Astrocyte (in vitro differentiated cells and primary cell): Measurements from ENCODE around the gene TTC27. TPM values are rescaled to one million over a fixed set of nuclear protein-coding genes. Genes with fewer than 3 reads are reported as not detected.

Source experiments
- DNase-seq: peaks from one replicate; pipeline ENCODE4 v3.0.0-alpha.2; 2010; ENCODE audit warnings: low read depth
- FAIRE-seq: peaks from 2 replicates; lab custom pipeline; 2011; peaks lifted over from hg19 to GRCh38; lab: Jason Lieb, UNC
- H2AFZ ChIP-seq: 2 replicates; pipeline ENCODE4 v1.6.0; 2012; ENCODE audit warnings: low read depth, low read length, inconsistent platforms
- H3K27ac ChIP-seq: 2 replicates; pipeline ENCODE4 v1.5.1; 2011; ENCODE audit warnings: low read depth, low read length, inconsistent platforms
- H3K27me3 ChIP-seq: 2 replicates; pipeline ENCODE4 v1.6.0; 2011; ENCODE audit warnings: low read length, inconsistent platforms; ENCODE audit not compliant: insufficient read depth
- H3K36me3 ChIP-seq: 2 replicates; pipeline ENCODE4 v1.5.1; 2011; ENCODE audit warnings: low read length, inconsistent platforms; ENCODE audit not compliant: insufficient read depth
- H3K4me1 ChIP-seq: 2 replicates; pipeline ENCODE4 v1.5.1; 2011; ENCODE audit warnings: low read length, inconsistent platforms; ENCODE audit not compliant: insufficient read depth
- H3K4me2 ChIP-seq: 2 replicates; pipeline ENCODE4 v1.6.0; 2012; ENCODE audit warnings: low read length, inconsistent platforms
- H3K4me3 ChIP-seq: 2 replicates; pipeline ENCODE4 v1.5.1; 2011; ENCODE audit warnings: low read depth, mild to moderate bottlenecking, low read length, inconsistent platforms; ENCODE audit not compliant: insufficient read depth
- H3K79me2 ChIP-seq: 2 replicates; pipeline ENCODE4 v1.6.0; 2012; ENCODE audit warnings: mild to moderate bottlenecking, low read length, inconsistent platforms; ENCODE audit not compliant: insufficient read depth
- H3K9ac ChIP-seq: 2 replicates; pipeline ENCODE4 v1.6.0; 2012; ENCODE audit warnings: mild to moderate bottlenecking, low read length, inconsistent platforms
- H3K9me3 ChIP-seq: 2 replicates; pipeline ENCODE4 v1.5.1; 2012; ENCODE audit warnings: low read depth, mild to moderate bottlenecking, low read length, inconsistent platforms; ENCODE audit not compliant: insufficient read depth
- H4K20me1 ChIP-seq: 2 replicates; pipeline ENCODE4 v1.6.0; 2012; ENCODE audit warnings: low read length, inconsistent platforms; ENCODE audit not compliant: insufficient read depth
- H3K27ac Mint-ChIP-seq: one replicate; pipeline ENCODE4 v1.8.0; 2021; ENCODE audit warnings: mild to moderate bottlenecking, mixed read lengths; ENCODE audit not compliant: unreplicated experiment
- H3K27me3 Mint-ChIP-seq: one replicate; pipeline ENCODE4 v1.8.0; 2021; ENCODE audit warnings: low read depth, mixed read lengths; ENCODE audit not compliant: unreplicated experiment
- H3K36me3 Mint-ChIP-seq: one replicate; pipeline ENCODE4 v1.8.0; 2021; ENCODE audit warnings: low read depth, mixed read lengths; ENCODE audit not compliant: unreplicated experiment
- H3K4me1 Mint-ChIP-seq: one replicate; pipeline ENCODE4 v1.8.0; 2021; ENCODE audit warnings: low read depth, mixed read lengths; ENCODE audit not compliant: unreplicated experiment
- H3K4me3 Mint-ChIP-seq: one replicate; pipeline ENCODE4 v1.8.0; 2021; ENCODE audit warnings: mild to moderate bottlenecking, moderate library complexity, mixed read lengths; ENCODE audit not compliant: unreplicated experiment
- H3K9me3 Mint-ChIP-seq: one replicate; pipeline ENCODE4 v1.8.0; 2021; ENCODE audit warnings: mild to moderate bottlenecking, mixed read lengths; ENCODE audit not compliant: unreplicated experiment
- EZH2 ChIP-seq: IDR thresholded peaks from 2 replicates; pipeline ENCODE4 v1.6.1; 2012; ENCODE audit warnings: mild to moderate bottlenecking, low read length, inconsistent platforms; ENCODE audit not compliant: insufficient read depth
- total RNA-seq: library from RNA; stranded (reverse); gene quantifications from 2 replicates; pipeline ENCODE4 v1.2.1, GENCODE V29; 2021
- TF ChIP-seq, protein P1 (sequence below): IDR thresholded peaks from 2 replicates; pipeline ENCODE4 v1.5.1; 2011; ENCODE audit warnings: low read depth, mild to moderate bottlenecking, inconsistent platforms, low read length, moderate library complexity; ENCODE audit not compliant: insufficient read depth

Gene TTC27
- total RNA-seq, 1 donor from 2014 or later, result 25.1 TPM

DNA sequence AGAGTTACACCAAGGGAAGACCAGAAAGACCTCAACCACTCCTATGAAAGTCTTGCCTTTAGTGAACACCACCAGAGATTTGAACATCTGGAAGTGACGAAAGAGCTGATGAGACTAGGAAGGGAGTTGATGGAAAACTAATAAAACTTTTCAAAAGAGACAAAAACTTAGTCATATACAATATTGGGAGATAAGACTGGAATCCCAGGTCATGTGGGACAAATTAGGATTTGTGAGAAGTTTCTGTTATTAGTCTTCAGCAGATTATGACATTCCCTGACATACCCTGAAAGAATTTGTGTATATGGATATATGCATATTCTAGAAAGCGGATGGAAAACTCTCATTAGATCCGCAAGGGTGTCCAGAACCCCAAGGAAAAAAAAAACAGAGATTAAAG lies 173.9 kb downstream of the TTC27 start:
- no peak for FAIRE-seq
- no peaks in the 10 kb centered on the region for H3K27me3 Mint-ChIP-seq

DNA sequence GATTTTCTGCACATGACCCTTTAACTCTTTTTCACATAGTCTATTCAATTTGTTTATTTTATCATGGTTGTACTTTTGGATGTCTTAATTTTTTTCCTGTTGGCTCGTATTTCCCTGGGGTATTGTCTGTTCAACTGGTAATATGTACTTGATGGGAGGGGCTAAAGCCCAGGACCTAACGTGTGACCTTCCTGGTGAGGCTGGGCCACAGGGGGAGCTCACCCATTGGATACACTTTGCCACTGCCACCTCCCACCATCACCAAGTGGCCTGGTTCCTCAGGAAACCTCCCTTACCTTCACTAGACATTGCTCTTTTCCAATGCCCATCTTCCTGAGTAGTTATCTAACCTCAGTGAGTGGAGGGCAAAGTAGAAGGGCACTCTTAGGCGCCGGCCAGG lies 175.0 kb downstream of the TTC27 start:
- H3K9ac ChIP-seq, result no peak overlapping the region
- H3K27me3 Mint-ChIP-seq, result no peaks in the 10 kb centered on the region
- no peak overlapping the region for H3K4me3 ChIP-seq
- H3K9me3 ChIP-seq, result peaks cover 3% of the 10 kb centered on the region
- TF ChIP-seq, protein P1, sequence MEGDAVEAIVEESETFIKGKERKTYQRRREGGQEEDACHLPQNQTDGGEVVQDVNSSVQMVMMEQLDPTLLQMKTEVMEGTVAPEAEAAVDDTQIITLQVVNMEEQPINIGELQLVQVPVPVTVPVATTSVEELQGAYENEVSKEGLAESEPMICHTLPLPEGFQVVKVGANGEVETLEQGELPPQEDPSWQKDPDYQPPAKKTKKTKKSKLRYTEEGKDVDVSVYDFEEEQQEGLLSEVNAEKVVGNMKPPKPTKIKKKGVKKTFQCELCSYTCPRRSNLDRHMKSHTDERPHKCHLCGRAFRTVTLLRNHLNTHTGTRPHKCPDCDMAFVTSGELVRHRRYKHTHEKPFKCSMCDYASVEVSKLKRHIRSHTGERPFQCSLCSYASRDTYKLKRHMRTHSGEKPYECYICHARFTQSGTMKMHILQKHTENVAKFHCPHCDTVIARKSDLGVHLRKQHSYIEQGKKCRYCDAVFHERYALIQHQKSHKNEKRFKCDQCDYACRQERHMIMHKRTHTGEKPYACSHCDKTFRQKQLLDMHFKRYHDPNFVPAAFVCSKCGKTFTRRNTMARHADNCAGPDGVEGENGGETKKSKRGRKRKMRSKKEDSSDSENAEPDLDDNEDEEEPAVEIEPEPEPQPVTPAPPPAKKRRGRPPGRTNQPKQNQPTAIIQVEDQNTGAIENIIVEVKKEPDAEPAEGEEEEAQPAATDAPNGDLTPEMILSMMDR, result no peak
- TF ChIP-seq EZH2, result no peak
- no peak overlapping the region for H3K27ac ChIP-seq
- peaks cover 10% of the 10 kb centered on the region for H3K4me1 ChIP-seq
- H2AFZ ChIP-seq, result no peak overlapping the region
- H4K20me1 ChIP-seq, result no peaks in the 10 kb centered on the region
- H3K36me3 ChIP-seq, result no peaks in the 10 kb centered on the region
- no peak overlapping the region for H3K4me3 Mint-ChIP-seq
- no peaks in the 10 kb centered on the region for H3K79me2 ChIP-seq
- peaks cover 8% of the 10 kb centered on the region for H3K4me1 Mint-ChIP-seq
- H3K36me3 Mint-ChIP-seq, result peaks cover 2% of the 10 kb centered on the region
- DNase-seq, result no peak
- no peaks in the 10 kb centered on the region for H3K27me3 ChIP-seq
- H3K9me3 Mint-ChIP-seq, result no peaks in the 10 kb centered on the region
- no peak for FAIRE-seq
- H3K4me2 ChIP-seq, result no peak overlapping the region
- H3K27ac Mint-ChIP-seq, result no peak overlapping the region

More for the DNA sequence above, 173.9 kb downstream of the TTC27 start:
- H3K9me3 Mint-ChIP-seq, result no peaks in the 10 kb centered on the region
- Histone ChIP-seq H3K4me3 (no peak overlapping the region), H3K4me2 (no peak overlapping the region), H4K20me1 (no peaks in the 10 kb centered on the region), H3K27me3 (no peaks in the 10 kb centered on the region), H3K79me2 (no peaks in the 10 kb centered on the region), H3K9ac (no peak overlapping the region), H2AFZ (no peak overlapping the region), H3K27ac (no peak overlapping the region), H3K9me3 (peaks cover 3% of the 10 kb centered on the region), H3K4me1 (peaks cover 10% of the 10 kb centered on the region), H3K36me3 (no peaks in the 10 kb centered on the region)
- no peak for TF ChIP-seq EZH2
- TF ChIP-seq, protein P1, result no peak
- peaks cover 2% of the 10 kb centered on the region for H3K36me3 Mint-ChIP-seq
- H3K27ac Mint-ChIP-seq, result no peak overlapping the region
- no peak for DNase-seq
- no peak overlapping the region for H3K4me3 Mint-ChIP-seq
- H3K4me1 Mint-ChIP-seq, result peaks cover 8% of the 10 kb centered on the region

DNA sequence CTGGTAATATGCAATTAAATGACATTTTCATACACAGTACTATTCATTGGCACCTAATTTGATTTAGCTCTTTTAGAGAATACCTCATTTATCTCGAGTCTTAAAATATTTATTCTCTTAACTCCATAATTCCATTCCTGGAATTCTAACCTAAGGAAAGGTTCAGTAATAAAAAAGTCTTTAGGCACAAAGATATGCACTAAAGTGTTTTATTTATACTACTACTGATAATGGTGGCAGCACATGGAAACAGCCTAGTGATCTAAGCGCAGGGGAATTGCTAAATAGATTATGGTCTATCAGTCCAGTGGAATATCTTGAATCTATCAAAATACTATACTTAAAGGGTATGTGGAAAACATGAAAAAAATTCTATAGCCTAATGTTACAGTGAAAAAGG lies 176.4 kb downstream of the TTC27 start:
- Histone ChIP-seq H3K4me1 (peaks cover 10% of the 10 kb centered on the region), H3K9ac (no peak overlapping the region), H2AFZ (no peak overlapping the region), H3K27ac (no peak overlapping the region), H3K4me2 (no peak overlapping the region), H3K9me3 (peaks cover 3% of the 10 kb centered on the region), H3K79me2 (no peaks in the 10 kb centered on the region), H3K36me3 (no peaks in the 10 kb centered on the region), H3K4me3 (no peak overlapping the region), H3K27me3 (no peaks in the 10 kb centered on the region), H4K20me1 (no peaks in the 10 kb centered on the region)
- Mint-ChIP-seq H3K27ac (no peak overlapping the region), H3K27me3 (no peaks in the 10 kb centered on the region), H3K36me3 (peaks cover 7% of the 10 kb centered on the region), H3K4me1 (peaks cover 8% of the 10 kb centered on the region), H3K9me3 (no peaks in the 10 kb centered on the region), H3K4me3 (no peak overlapping the region)
- DNase-seq, result no peak
- FAIRE-seq, result no peak
- TF ChIP-seq, protein P1, result no peak
- no peak for TF ChIP-seq EZH2
